DMS53 treated with DMSO at 0.1 percent for 48 hours (cell line): ENCODE results near the gene PPP2R2D.
A peak's percentile ranks its signal among the peaks of the same experiment; 100 is the strongest.

Experiments
- DNase-seq: peaks from one replicate; lab custom pipeline; 2025; ENCODE audit not compliant: unreplicated experiment; lab: John Stamatoyannopoulos, UW

The PPP2R2D gene

GRCh38 chr10:131900350-131901152, at the start of gene PPP2R2D:
Gene PPP2R2D (plus strand): TSS chr10:131901008. CDS start chr10:131901149, 141 bp downstream.
- DNase-seq, result peak; percentile 88

- DNase-seq, result no peak
These were observed 49.5 kb upstream of the PPP2R2D start for GRCh38 chr10:131851346-131851745.

GRCh38 chr10:131852176-131852822, 48.5 kb upstream of the PPP2R2D start:
- DNase-seq, result no peak

- DNase-seq, result no peak
These were observed 47.8 kb upstream of the PPP2R2D start for GRCh38 chr10:131852823-131853609.

GRCh38 chr10:131853610-131853964, 47.2 kb upstream of the PPP2R2D start:
- DNase-seq, result no peak

- DNase-seq, result no peak
These were observed 46.1 kb upstream of the PPP2R2D start for GRCh38 chr10:131854579-131855335.

- DNase-seq, result no peak
These were observed 45.1 kb upstream of the PPP2R2D start for GRCh38 chr10:131855461-131856401.

- no peak for DNase-seq
These were observed 44.2 kb upstream of the PPP2R2D start for GRCh38 chr10:131856441-131857094.

GRCh38 chr10:131857156-131858117, 43.4 kb upstream of the PPP2R2D start:
- DNase-seq, result no peak

GRCh38 chr10:131858118-131858515, 42.7 kb upstream of the PPP2R2D start:
- DNase-seq, result no peak

GRCh38 chr10:131858583-131859340, 42.0 kb upstream of the PPP2R2D start:
- DNase-seq, result no peak

- no peak for DNase-seq
These were observed 41.3 kb upstream of the PPP2R2D start for GRCh38 chr10:131859341-131860020.

GRCh38 chr10:131860311-131860710, 40.5 kb upstream of the PPP2R2D start:
- DNase-seq, result no peak

GRCh38 chr10:131860806-131861440, 39.9 kb upstream of the PPP2R2D start:
- no peak for DNase-seq

- no peak for DNase-seq
These were observed 38.3 kb upstream of the PPP2R2D start for GRCh38 chr10:131862548-131862947.

GRCh38 chr10:131865223-131865917, 35.4 kb upstream of the PPP2R2D start:
- no peak for DNase-seq
